ENCODE results near the gene FHL2.
"Not testable (repeated sequence)": the region's sequence is repeated elsewhere in the genome, so short reads cannot be mapped to it uniquely, and the experiment has no call there.

The FHL2 gene

GRCh38 chr2:105327690-105328089 is 71.2 kb downstream of the FHL2 start:
- H3K4me3 Mint-ChIP-seq, result peak overlapping the region; percentile 84 to 99 (median 93)
- peaks cover 37% of the 10 kb centered on the region for H3K4me1 Mint-ChIP-seq
- peak overlapping the region; percentile 91 to 97 (median 95) for H3K27ac Mint-ChIP-seq
- peaks cover 3% of the 10 kb centered on the region for H3K27me3 Mint-ChIP-seq (ENCODE audit: low read depth)
- no peaks in the 10 kb centered on the region for H3K9me3 Mint-ChIP-seq
- H3K36me3 Mint-ChIP-seq (ENCODE audit: low read depth), result no peaks in the 10 kb centered on the region
- TF ChIP-seq CTCF (IDR thresholded peaks at IDR 0.05; ENCODE audit: unreplicated experiment in 3 of 3), result no peak

- Mint-ChIP-seq H3K4me1 (peaks cover 37% of the 10 kb centered on the region), H3K27ac (peak overlapping the region; percentile 91 to 97 (median 95)), H3K4me3 (peak overlapping the region in 2 of 3 experiments; percentile 46 to 99)
- H3K36me3 Mint-ChIP-seq (ENCODE audit: low read depth); H3K9me3 Mint-ChIP-seq; H3K27me3 Mint-ChIP-seq (ENCODE audit: low read depth): not testable (repeated sequence)
Measured at GRCh38 chr2:105327271-105327670, 71.6 kb downstream of the FHL2 start.

GRCh38 chr2:105325389-105325963 is 73.4 kb downstream of the FHL2 start:
- TF ChIP-seq CTCF (IDR thresholded peaks at IDR 0.05; ENCODE audit: unreplicated experiment in 3 of 3), result no peak
- H3K9me3 Mint-ChIP-seq, result no peaks in the 10 kb centered on the region
- peaks cover 3% of the 10 kb centered on the region for H3K27me3 Mint-ChIP-seq (ENCODE audit: low read depth)
- no peak overlapping the region for H3K27ac Mint-ChIP-seq
- no peak overlapping the region for H3K4me3 Mint-ChIP-seq
- peaks cover 41% of the 10 kb centered on the region for H3K4me1 Mint-ChIP-seq
- no peaks in the 10 kb centered on the region for H3K36me3 Mint-ChIP-seq (ENCODE audit: low read depth)

GRCh38 chr2:105324732-105325131 is 74.1 kb downstream of the FHL2 start:
- Mint-ChIP-seq H3K36me3 (ENCODE audit: low read depth) (no peaks in the 10 kb centered on the region), H3K27ac (peak overlapping the region; percentile 33 to 55 (median 52)), H3K4me1 (peaks cover 43% of the 10 kb centered on the region), H3K27me3 (ENCODE audit: low read depth) (peaks cover 3% of the 10 kb centered on the region), H3K9me3 (no peaks in the 10 kb centered on the region), H3K4me3 (no peak overlapping the region)
- TF ChIP-seq CTCF (IDR thresholded peaks at IDR 0.05; ENCODE audit: unreplicated experiment in 3 of 3), result no peak

- H3K9me3 Mint-ChIP-seq, result no peaks in the 10 kb centered on the region
- H3K27me3 Mint-ChIP-seq (ENCODE audit: low read depth), result peaks cover under 1% of the 10 kb centered on the region
- TF ChIP-seq CTCF (IDR thresholded peaks at IDR 0.05; ENCODE audit: unreplicated experiment in 3 of 3), result no peak
- H3K4me3 Mint-ChIP-seq, result no peak overlapping the region
- no peaks in the 10 kb centered on the region for H3K36me3 Mint-ChIP-seq (ENCODE audit: low read depth)
- H3K27ac Mint-ChIP-seq, result no peak overlapping the region
- peaks cover 40% of the 10 kb centered on the region for H3K4me1 Mint-ChIP-seq
Measured at GRCh38 chr2:105324101-105324500, 74.8 kb downstream of the FHL2 start.

GRCh38 chr2:105323111-105323510 is 75.7 kb downstream of the FHL2 start:
- Mint-ChIP-seq H3K27me3 (ENCODE audit: low read depth) (no peaks in the 10 kb centered on the region), H3K36me3 (ENCODE audit: low read depth) (no peaks in the 10 kb centered on the region), H3K4me3 (no peak overlapping the region), H3K27ac (no peak overlapping the region), H3K9me3 (no peaks in the 10 kb centered on the region), H3K4me1 (peaks cover 30% of the 10 kb centered on the region)
- no peak for TF ChIP-seq CTCF (IDR thresholded peaks at IDR 0.05; ENCODE audit: unreplicated experiment in 3 of 3)
